ENCODE results near the gene MGAT4A. TPM values are rescaled to one million over a fixed set of nuclear protein-coding genes. Genes with fewer than 3 reads are reported as not detected.

The MGAT4A gene
- total and polyA plus RNA-seq, 2 of the 13 experiments (the other 11 are each of a cell fraction or from before 2014, with no cell fraction given): 47.2 to 90.9 TPM

DNA sequence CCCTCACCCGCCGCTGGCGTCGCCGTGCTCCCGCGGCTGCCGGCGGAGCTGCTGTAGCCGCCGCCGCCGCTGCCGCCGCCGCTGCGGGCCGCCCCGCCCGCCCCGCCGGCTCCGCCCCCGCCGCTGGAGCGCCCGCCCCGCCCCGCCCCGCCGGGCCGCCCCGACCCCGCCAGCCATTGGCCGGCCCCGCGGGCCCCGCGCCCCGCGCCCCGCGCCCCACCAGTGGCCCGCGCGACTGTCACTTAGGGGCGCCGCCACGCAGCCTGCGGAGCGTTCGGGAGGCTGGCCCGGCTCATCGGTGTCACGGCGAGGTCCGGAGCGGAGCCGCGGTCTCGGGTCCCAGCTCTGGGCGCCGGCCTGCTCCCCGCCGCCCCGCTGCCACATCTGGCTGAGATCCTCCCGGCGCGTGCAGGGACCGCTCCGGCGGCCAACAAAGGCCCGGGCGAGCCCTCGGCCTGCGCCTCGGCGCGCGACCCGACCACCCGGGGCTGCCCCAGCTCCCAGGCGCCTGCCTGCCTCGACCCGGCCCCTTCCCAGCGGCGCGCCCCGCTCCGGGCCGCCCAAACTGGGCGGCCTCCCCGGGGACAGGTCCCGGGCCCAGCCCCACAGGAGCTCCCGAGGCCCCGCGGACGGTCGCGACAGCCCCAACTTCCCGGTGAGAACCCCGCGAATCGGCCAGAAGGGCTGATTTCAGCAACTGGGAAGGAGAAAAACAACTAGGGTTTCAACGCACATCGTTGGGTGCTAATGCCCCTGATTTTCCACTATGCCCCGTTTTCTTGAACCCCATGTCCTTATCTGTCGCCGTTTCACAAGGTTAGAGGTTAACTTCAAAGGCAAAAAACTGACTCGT lies at the start of gene MGAT4A (continued):
- TF ChIP-seq UBTF (CRISPR knock-in tag; IDR thresholded peaks at IDR 0.05) (peak; percentile 86; the same call in 1 of the 2 replicates), DMAP1 (CRISPR knock-in tag; IDR thresholded peaks at IDR 0.05) (peak; percentile 59), PRPF4 (IDR thresholded peaks at IDR 0.05; ENCODE audit: low read depth, low read length, poor library complexity, severe bottlenecking) (no peak), ATF7-NPFF (CRISPR knock-in tag; IDR thresholded peaks at IDR 0.05; ENCODE audit: low read depth) (peak; percentile 75), HOXA3 (CRISPR knock-in tag; IDR thresholded peaks at IDR 0.05) (peak; percentile 50), MLLT10 (CRISPR knock-in tag; IDR thresholded peaks at IDR 0.05) (no peak), KDM2A (CRISPR knock-in tag; IDR thresholded peaks at IDR 0.05; ENCODE audit: borderline replicate concordance, low read depth) (peak; percentile 58), HNF4G (IDR thresholded peaks at IDR 0.05; ENCODE audit: borderline replicate concordance, low read depth, low read length) (peak; percentile 10; the same call in 1 of the 2 replicates), HNF4G (CRISPR knock-in tag; IDR thresholded peaks at IDR 0.05; ENCODE audit: borderline replicate concordance, low read depth) (no peak), TFDP2 (CRISPR knock-in tag; IDR thresholded peaks at IDR 0.05) (peak; percentile 47; the same call in 1 of the 2 replicates), STAG1 (CRISPR knock-in tag; IDR thresholded peaks at IDR 0.05) (0 out of 2 replicates have a peak, but pooled peaks have one; percentile 6), NONO (IDR thresholded peaks at IDR 0.05) (no peak), NONO (CRISPR knock-in tag; conservative IDR thresholded peaks at IDR 0.05) (peak; percentile 65), ZNF142 (CRISPR knock-in tag; IDR thresholded peaks at IDR 0.05) (peak; percentile 66; the same call in 1 of the 2 replicates), ZSCAN25 (CRISPR knock-in tag; IDR thresholded peaks at IDR 0.05) (0 out of 2 replicates have a peak, but pooled peaks have one; percentile 27), NFE2L1 (CRISPR knock-in tag; IDR thresholded peaks at IDR 0.05; ENCODE audit: borderline replicate concordance) (no peak), SALL1 (CRISPR knock-in tag; IDR thresholded peaks at IDR 0.05) (peak; percentile 72; the same call in 1 of the 2 replicates)
- TF ChIP-seq, protein P1, sequence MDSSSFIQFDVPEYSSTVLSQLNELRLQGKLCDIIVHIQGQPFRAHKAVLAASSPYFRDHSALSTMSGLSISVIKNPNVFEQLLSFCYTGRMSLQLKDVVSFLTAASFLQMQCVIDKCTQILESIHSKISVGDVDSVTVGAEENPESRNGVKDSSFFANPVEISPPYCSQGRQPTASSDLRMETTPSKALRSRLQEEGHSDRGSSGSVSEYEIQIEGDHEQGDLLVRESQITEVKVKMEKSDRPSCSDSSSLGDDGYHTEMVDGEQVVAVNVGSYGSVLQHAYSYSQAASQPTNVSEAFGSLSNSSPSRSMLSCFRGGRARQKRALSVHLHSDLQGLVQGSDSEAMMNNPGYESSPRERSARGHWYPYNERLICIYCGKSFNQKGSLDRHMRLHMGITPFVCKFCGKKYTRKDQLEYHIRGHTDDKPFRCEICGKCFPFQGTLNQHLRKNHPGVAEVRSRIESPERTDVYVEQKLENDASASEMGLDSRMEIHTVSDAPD (CRISPR knock-in tag; IDR thresholded peaks at IDR 0.05): no peak
